K562 (cell line): ENCODE data around the gene CBX8. TPM values are rescaled to one million over a fixed set of nuclear protein-coding genes. Genes with fewer than 3 reads are reported as not detected.

ENCODE experiments used
- CCNT2 ChIP-seq: IDR thresholded peaks from 2 replicates; pipeline ENCODE4 v1.6.1; 2011; ENCODE audit warnings: borderline replicate concordance, low read depth, mild to moderate bottlenecking, moderate library complexity, mixed read lengths, low read length; ENCODE audit not compliant: insufficient read length; ENCODE audit errors: extremely low read depth
- FIP1L1 ChIP-seq: fragments of 200-400 bp; formaldehyde crosslinking; IDR thresholded peaks from 2 replicates; pipeline ENCODE4 v1.6.1; 2018; ENCODE audit warnings: mild to moderate bottlenecking, low read depth, low read length; ENCODE audit not compliant: poor library complexity, severe bottlenecking
- FOXO4 ChIP-seq: fragments of 450-650 bp; formaldehyde crosslinking; IDR thresholded peaks from 2 replicates; pipeline ENCODE4 v1.4.0; 2020; ENCODE audit warnings: mild to moderate bottlenecking, moderate library complexity
- GMEB1 ChIP-seq: fragments of 250-450 bp; sonication (Bioruptor Pico); IDR thresholded peaks from 2 replicates; pipeline ENCODE4 v1.4.0; 2020; ENCODE audit warnings: mild to moderate bottlenecking
- HOMEZ ChIP-seq: fragments of 250-450 bp; sonication (Bioruptor Pico); IDR thresholded peaks from 2 replicates; pipeline ENCODE4 v1.4.0; 2020; ENCODE audit warnings: mild to moderate bottlenecking, moderate library complexity
- KDM4B ChIP-seq, 2 experiments: fragments of 450-650 bp in 1 of 2; sonication (generic) in 1 of 2; IDR thresholded peaks; 2 replicates each; pipeline ENCODE4 v1.6.1; 2016 to 2017; ENCODE audit warnings: borderline replicate concordance in 2 of 2, antibody characterized with exemption in 1 of 2, low read depth in 1 of 2, mild to moderate bottlenecking in 1 of 2
- MTA3 ChIP-seq: fragments of 450-650 bp; formaldehyde crosslinking; IDR thresholded peaks from 2 replicates; pipeline ENCODE4 v1.6.1; 2017; ENCODE audit warnings: mild to moderate bottlenecking, borderline replicate concordance
- NFIC ChIP-seq: fragments of 450-650 bp; IDR thresholded peaks from 2 replicates; pipeline ENCODE4 v1.6.1; 2017; ENCODE audit warnings: mild to moderate bottlenecking, inconsistent platforms
- POLR2A ChIP-seq: fragments of 450-650 bp; conservative IDR thresholded peaks from 2 replicates; pipeline ENCODE4 v1.6.1; 2016
- USF2 ChIP-seq: sonication (generic); formaldehyde crosslinking; IDR thresholded peaks from 2 replicates; pipeline ENCODE4 v1.5.0; 2020; ENCODE audit warnings: missing genetic modification reagents
- ZFX ChIP-seq: sonication (generic); formaldehyde crosslinking; IDR thresholded peaks from 2 replicates; pipeline ENCODE4 v1.8.0; 2022; ENCODE audit warnings: mild to moderate bottlenecking, missing genetic modification reagents, moderate library complexity
- ZSCAN29 ChIP-seq: fragments of 450-650 bp; IDR thresholded peaks from 2 replicates; pipeline ENCODE4 v1.6.1; 2017
- polyA plus RNA-seq, 8 experiments: library from polyadenylated mRNA; depleted of rRNA in 4 of 8; stranded (reverse) in 5 of 8; unstranded in 3 of 8; fragments of >200 nt; fragmentation: Nextera tagmentation in 2 of 8; fragmentation: Illumina TruSeq in 1 of 8; extraction: Ambion mirVana in 2 of 8; extraction: Trizol in 1 of 8; gene quantifications; 2 replicates each; pipeline versions ENCODE4 v1.2.1 to v1.2.3, GENCODE V29; 2011 to 2014; ENCODE audit warnings: inconsistent platforms in 1 of 8, missing spikeins in 1 of 8
- total RNA-seq, 7 experiments: library from RNA; depleted of rRNA in 6 of 7; stranded (reverse); fragments of >200 nt in 6 of 7; fragmentation: Illumina TruSeq in 2 of 7; extraction: Trizol in 2 of 7; gene quantifications; 2 replicates each; pipeline versions ENCODE4 v1.2.1 to v1.2.3, GENCODE V29; 2011 to 2021; ENCODE audit warnings: low replicate concordance in 1 of 7
- TF ChIP-seq, protein P1 (sequence below): sonication (generic); formaldehyde crosslinking; IDR thresholded peaks from 2 replicates; pipeline ENCODE4 v1.8.1; 2022; ENCODE audit warnings: missing genetic modification reagents

Gene CBX8
- total and polyA plus RNA-seq, 9 of the 15 experiments (the other 6 are each of a cell fraction or from before 2014, with no cell fraction given): 0.08 to 11.9 (median 2.6) TPM

DNA sequence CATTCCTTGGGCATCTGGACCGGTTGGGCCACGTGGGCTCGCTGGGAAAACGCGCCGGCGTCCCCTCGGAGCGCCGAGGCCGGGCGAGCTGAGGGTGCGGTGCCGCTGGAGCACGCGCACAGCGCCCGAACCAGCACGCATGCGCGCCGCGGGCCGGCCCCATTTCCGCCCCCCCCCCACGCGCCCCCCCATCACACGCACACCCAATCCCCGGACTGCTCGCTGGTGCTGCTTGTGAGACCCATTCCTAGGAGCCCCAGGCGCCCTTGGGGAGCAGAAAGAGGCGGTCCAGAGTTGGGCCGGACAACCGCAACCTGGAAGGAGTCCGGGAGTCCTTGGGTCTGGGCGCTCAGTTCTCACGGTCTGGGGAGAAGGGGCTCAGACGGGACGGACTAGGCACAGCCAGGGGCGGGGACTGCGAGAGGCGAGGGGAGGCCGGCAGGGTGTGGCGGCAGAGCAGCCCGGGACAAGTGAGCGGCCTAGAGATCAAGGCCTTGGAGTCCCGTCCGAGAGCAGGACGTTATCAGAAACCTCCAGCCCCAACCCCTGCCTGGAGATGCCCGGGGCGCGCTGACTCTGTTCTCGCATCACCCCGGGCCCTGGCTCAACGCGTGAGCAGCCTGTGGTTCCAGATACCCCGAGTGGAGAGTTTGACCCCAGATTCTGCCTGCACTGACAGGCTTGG lies 6.0 kb upstream of the CBX8 start (continued):
- peak; percentile 15; the same call in 1 of the 2 replicates for TF ChIP-seq GMEB1 (CRISPR knock-in tag)
- peak in 1 of 2 experiments; percentile 54; a peak in 1 of 4 replicates for TF ChIP-seq KDM4B (IDR thresholded peaks at IDR 0.05; ENCODE audit: borderline replicate concordance in 2 of 2, low read depth in 1 of 2)
- TF ChIP-seq ZFX (CRISPR knock-in tag): peak; percentile 92
- TF ChIP-seq, protein P1, sequence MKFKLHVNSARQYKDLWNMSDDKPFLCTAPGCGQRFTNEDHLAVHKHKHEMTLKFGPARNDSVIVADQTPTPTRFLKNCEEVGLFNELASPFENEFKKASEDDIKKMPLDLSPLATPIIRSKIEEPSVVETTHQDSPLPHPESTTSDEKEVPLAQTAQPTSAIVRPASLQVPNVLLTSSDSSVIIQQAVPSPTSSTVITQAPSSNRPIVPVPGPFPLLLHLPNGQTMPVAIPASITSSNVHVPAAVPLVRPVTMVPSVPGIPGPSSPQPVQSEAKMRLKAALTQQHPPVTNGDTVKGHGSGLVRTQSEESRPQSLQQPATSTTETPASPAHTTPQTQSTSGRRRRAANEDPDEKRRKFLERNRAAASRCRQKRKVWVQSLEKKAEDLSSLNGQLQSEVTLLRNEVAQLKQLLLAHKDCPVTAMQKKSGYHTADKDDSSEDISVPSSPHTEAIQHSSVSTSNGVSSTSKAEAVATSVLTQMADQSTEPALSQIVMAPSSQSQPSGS (CRISPR knock-in tag): no peak
- TF ChIP-seq FIP1L1: peak; percentile 53
- TF ChIP-seq POLR2A: peak; percentile 83
- TF ChIP-seq USF2 (CRISPR knock-in tag): peak; percentile 61
- peak; percentile 74; the same call in 1 of the 2 replicates for TF ChIP-seq MTA3
- no peak for TF ChIP-seq HOMEZ (CRISPR knock-in tag)
- TF ChIP-seq CCNT2: peak; percentile 15
- no peak for TF ChIP-seq ZSCAN29
- TF ChIP-seq NFIC: peak; percentile 55
- TF ChIP-seq FOXO4: 0 out of 2 replicates have a peak, but pooled peaks have one; percentile 56
